Measurements from ENCODE around the gene EHMT1. TPM values are rescaled to one million over a fixed set of nuclear protein-coding genes. Genes with fewer than 3 reads are reported as not detected.
"Not testable (repeated sequence)": the region's sequence is repeated elsewhere in the genome, so short reads cannot be mapped to it uniquely, and the experiment has no call there.

The EHMT1 gene
- polyA plus RNA-seq, 1 of the 3 experiments (the other 2 are of a cell fraction) = 39.5 TPM

DNA sequence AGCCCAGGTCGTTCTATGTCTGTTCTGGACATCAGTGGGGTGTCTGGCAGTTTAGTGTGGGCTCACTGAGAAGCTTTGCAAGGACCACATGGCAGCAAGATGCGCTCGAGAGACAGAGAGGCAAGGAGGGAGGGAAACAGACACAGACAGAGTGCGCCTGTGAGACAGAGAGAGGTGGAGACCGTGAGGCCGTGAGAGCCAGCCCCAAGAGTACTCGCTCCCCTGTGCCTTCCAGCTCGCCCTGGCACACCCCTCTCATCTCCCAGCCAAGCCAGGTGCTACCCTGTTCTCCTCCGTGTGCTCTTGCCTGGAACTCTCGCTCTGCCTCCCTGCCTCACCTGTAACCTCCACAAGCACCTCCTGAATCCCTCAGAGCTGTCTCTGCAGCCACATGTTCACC lies 106.8 kb downstream of the EHMT1 start:
- Histone ChIP-seq H3K27ac (ENCODE audit: low read depth in 2 of 2, low read length in 1 of 2) (no peak overlapping the region), H4K20me1 (ENCODE audit: insufficient read depth) (peaks cover 19% of the 10 kb centered on the region), H3F3A (replicated peaks; ENCODE audit: insufficient read depth) (peaks cover 4% of the 10 kb centered on the region), H2AFZ (ENCODE audit: low read depth) (no peak overlapping the region), H3K4me2 (no peak overlapping the region), H3K9me2 (no peaks in the 10 kb centered on the region), H3K4me3 (ENCODE audit: low read depth in 2 of 2, low read length in 1 of 2) (no peak overlapping the region), H3K4me1 (ENCODE audit: control insufficient read depth in 1 of 2, insufficient read depth in 2 of 2, low read depth in 1 of 2, low read length in 1 of 2) (no peaks in the 10 kb centered on the region), H3K36me3 (replicated peaks in 1 of 2; ENCODE audit: control insufficient read depth in 1 of 2, insufficient read depth in 2 of 2, low read length in 1 of 2) (peaks cover 16 to 22% of the 10 kb centered on the region in 2 experiments), H3K27me3 (ENCODE audit: insufficient read depth) (no peaks in the 10 kb centered on the region), H3K9me3 (no peaks in the 10 kb centered on the region), H3K9ac (no peak overlapping the region), H3K79me2 (ENCODE audit: insufficient read depth) (peaks cover 78% of the 10 kb centered on the region)
- TF ChIP-seq YY1 (IDR thresholded peaks at IDR 0.05; ENCODE audit: low read depth) (no peak), FOXJ3 (CRISPR knock-in tag; IDR thresholded peaks at IDR 0.05) (no peak), GABPA (IDR thresholded peaks at IDR 0.05; ENCODE audit: low read depth) (no peak), TEAD4 (IDR thresholded peaks at IDR 0.05; ENCODE audit: borderline replicate concordance, insufficient read depth) (no peak), POLR2AphosphoS5 (IDR thresholded peaks at IDR 0.05; ENCODE audit: low read depth, low read length) (no peak), TAF1 (IDR thresholded peaks at IDR 0.05; ENCODE audit: borderline replicate concordance, low read depth, low read length) (no peak), FOXM1 (IDR thresholded peaks at IDR 0.05; ENCODE audit: low read depth) (no peak), JUND (IDR thresholded peaks at IDR 0.05) (no peak)
- CTCF ChIA-PET = interaction anchor here (0.7 kb wide), 1 partner anchor 461 kb away, joined by 3 read pairs; no protein-coding TSS in a partner anchor
- 93% methylated on average over 10 of the region's 10 CpGs for WGBS (ENCODE audit: low lambda C conversion rate)
- DNase-seq = no peak
- POLR2A ChIA-PET = no interaction called here

- H3K27me3 ChIP-seq (ENCODE audit: insufficient read depth); H3K27ac ChIP-seq (ENCODE audit: low read depth in 2 of 2, low read length in 1 of 2); DNase-seq; CTCF ChIA-PET; H3K9ac ChIP-seq; H3K4me3 ChIP-seq (ENCODE audit: low read depth in 2 of 2, low read length in 1 of 2); H3K4me1 ChIP-seq (ENCODE audit: control insufficient read depth in 1 of 2, insufficient read depth in 2 of 2, low read depth in 1 of 2, low read length in 1 of 2); H3K4me2 ChIP-seq; POLR2A ChIA-PET; H2AFZ ChIP-seq (ENCODE audit: low read depth); H3K9me3 ChIP-seq; H3F3A ChIP-seq (replicated peaks; ENCODE audit: insufficient read depth); H3K9me2 ChIP-seq: not testable (repeated sequence)
- H3K36me3 ChIP-seq (replicated peaks in 1 of 2; ENCODE audit: control insufficient read depth in 1 of 2, insufficient read depth in 2 of 2, low read length in 1 of 2) = peaks cover 21 to 25% of the 10 kb centered on the region in 2 experiments
- H4K20me1 ChIP-seq (ENCODE audit: insufficient read depth) = peaks cover 19% of the 10 kb centered on the region
- H3K79me2 ChIP-seq (ENCODE audit: insufficient read depth) = peaks cover 86% of the 10 kb centered on the region
- WGBS (ENCODE audit: low lambda C conversion rate) = 95% methylated on average over 4 of the region's 19 CpGs
Observed at GRCh38 chr9:137726336-137726735, 107.5 kb downstream of the EHMT1 start.

DNA sequence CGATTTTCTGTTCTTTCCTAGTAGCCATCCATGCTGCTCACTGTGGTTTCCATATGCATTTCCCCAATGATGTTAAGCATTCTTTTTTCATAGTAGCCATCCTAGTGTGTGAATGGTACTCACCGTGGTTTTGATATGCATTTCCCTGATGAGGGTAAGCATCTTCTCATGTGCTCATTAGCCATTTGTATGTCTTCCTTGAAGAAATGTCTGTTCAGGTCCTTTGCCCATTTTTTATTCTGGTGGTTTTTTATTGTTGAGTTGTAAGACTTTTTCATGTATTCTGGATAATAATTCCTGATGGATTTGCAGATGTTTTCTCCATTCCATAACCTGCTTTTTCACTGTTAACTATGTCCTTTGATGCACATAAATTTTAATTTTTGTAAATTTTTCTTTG lies 108.0 kb downstream of the EHMT1 start:
- Histone ChIP-seq H3K4me1 (ENCODE audit: control insufficient read depth in 1 of 2, insufficient read depth in 2 of 2, low read depth in 1 of 2, low read length in 1 of 2) (no peaks in the 10 kb centered on the region), H3K9me3 (no peaks in the 10 kb centered on the region), H3K27me3 (ENCODE audit: insufficient read depth) (no peaks in the 10 kb centered on the region), H3K9ac (no peak overlapping the region), H3F3A (replicated peaks; ENCODE audit: insufficient read depth) (peaks cover 2% of the 10 kb centered on the region), H2AFZ (ENCODE audit: low read depth) (no peak overlapping the region), H4K20me1 (ENCODE audit: insufficient read depth) (peaks cover 19% of the 10 kb centered on the region), H3K4me3 (ENCODE audit: low read depth in 2 of 2, low read length in 1 of 2) (no peak overlapping the region), H3K4me2 (no peak overlapping the region), H3K27ac (ENCODE audit: low read depth in 2 of 2, low read length in 1 of 2) (no peak overlapping the region), H3K36me3 (replicated peaks in 1 of 2; ENCODE audit: control insufficient read depth in 1 of 2, insufficient read depth in 2 of 2, low read length in 1 of 2) (peaks cover 25% of the 10 kb centered on the region in 2 experiments), H3K9me2 (no peaks in the 10 kb centered on the region), H3K79me2 (ENCODE audit: insufficient read depth) (peaks cover 82% of the 10 kb centered on the region)
- ChIA-PET CTCF (interaction anchor here (1.9 kb wide), 1 partner anchor 54 kb away, joined by 5 read pairs; no protein-coding TSS in a partner anchor), POLR2A (no interaction called here)
- TF ChIP-seq TAF1 (IDR thresholded peaks at IDR 0.05; ENCODE audit: borderline replicate concordance, low read depth, low read length) (no peak), TEAD4 (IDR thresholded peaks at IDR 0.05; ENCODE audit: borderline replicate concordance, insufficient read depth) (no peak), RCOR1 (IDR thresholded peaks at IDR 0.05; ENCODE audit: low read length) (no peak)
- no peak for DNase-seq
- WGBS (ENCODE audit: low lambda C conversion rate) = 95% methylated on average over 2 of the region's 2 CpGs
